Mesodermal cell (in vitro differentiated cells): ENCODE data around the gene THAP6.
"Not testable (repeated sequence)": the region's sequence is repeated elsewhere in the genome, so short reads cannot be mapped to it uniquely, and the experiment has no call there.

ENCODE experiments used
- H3K27ac ChIP-seq: 2 replicates; pipeline ENCODE4 v1.7.0; 2013; ENCODE audit warnings: mild to moderate bottlenecking, low read depth, low read length, moderate library complexity; ENCODE audit not compliant: severe bottlenecking
- H3K36me3 ChIP-seq: 2 replicates; pipeline ENCODE4 v1.7.1; 2013; ENCODE audit warnings: mild to moderate bottlenecking, low read length, moderate library complexity; ENCODE audit not compliant: control insufficient read depth, insufficient read depth
- H3K4me1 ChIP-seq: one replicate; pipeline ENCODE4 v1.7.1; 2013; ENCODE audit warnings: mild to moderate bottlenecking, low read length; ENCODE audit not compliant: insufficient read depth, control insufficient read depth, poor library complexity, severe bottlenecking
- H3K4me3 ChIP-seq: 2 replicates; pipeline ENCODE4 v1.7.0; 2013; ENCODE audit warnings: low read length, control low read depth, mild to moderate bottlenecking; ENCODE audit not compliant: insufficient read depth, poor library complexity, severe bottlenecking; ENCODE audit errors: extremely low read depth
- H3K9me3 ChIP-seq: 2 replicates; pipeline ENCODE4 v1.7.1; 2013; ENCODE audit warnings: mild to moderate bottlenecking, low read length, moderate library complexity; ENCODE audit not compliant: control insufficient read depth
- WGBS, 2 experiments: methylation state at CpG; one replicate each; pipeline ENCODE4 v1.1.5; 2013; ENCODE audit warnings: missing lambda C conversion rate in 2 of 2; ENCODE audit not compliant: insufficient coverage in 2 of 2; 5-methylcytosine and 5-hydroxymethylcytosine counted together

THAP6 gene

DNA sequence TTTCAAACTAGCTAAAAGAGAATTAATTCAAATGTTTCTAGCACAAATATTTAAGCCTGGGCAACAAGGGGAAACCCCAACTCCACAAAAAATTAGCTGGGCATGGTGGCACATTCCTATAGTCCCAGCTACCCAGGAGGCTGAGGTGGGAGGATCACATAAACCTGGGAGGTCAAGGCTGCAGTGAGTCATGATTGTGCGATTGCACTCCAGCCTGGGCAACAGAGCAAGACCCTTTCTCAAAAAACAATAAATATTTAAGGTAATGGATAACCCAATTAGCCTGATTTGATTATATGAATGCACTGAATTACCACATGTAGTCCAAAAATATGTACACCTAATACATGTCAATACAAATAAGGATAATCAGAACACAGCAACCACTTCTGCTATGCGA is 14.4 kb upstream of the THAP6 start:
- Histone ChIP-seq H3K36me3 (peaks cover 43% of the 10 kb centered on the region), H3K9me3 (peaks cover 12% of the 10 kb centered on the region), H3K4me3 (no peak overlapping the region), H3K4me1 (no peaks in the 10 kb centered on the region), H3K27ac (no peak overlapping the region)
- WGBS, 2 experiments, result 80% methylated on average over 1 of the region's 2 CpGs; no CpG with 5 or more reads in 1 of the 2 experiments

DNA sequence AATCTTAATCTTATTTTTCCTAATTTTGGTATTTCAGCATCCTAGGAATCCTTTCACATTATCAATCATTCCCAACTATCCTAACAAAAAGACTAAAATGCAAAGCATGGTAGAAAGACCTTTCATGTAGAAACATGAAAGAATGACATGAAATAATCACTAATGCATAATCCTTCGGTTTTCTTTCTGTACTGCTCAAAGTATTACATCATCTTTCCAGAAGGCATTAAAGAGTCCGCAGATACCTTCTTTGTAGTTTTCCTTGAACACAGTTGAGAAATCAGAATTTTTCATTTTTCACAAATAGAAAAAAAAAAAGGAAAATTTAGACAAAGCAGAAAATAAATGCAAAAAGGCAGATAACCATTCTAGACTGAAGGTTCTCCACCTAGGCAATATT is 11.6 kb upstream of the THAP6 start:
- no peak overlapping the region for H3K27ac ChIP-seq
- H3K4me3 ChIP-seq, result no peak overlapping the region
- peaks cover 12% of the 10 kb centered on the region for H3K9me3 ChIP-seq
- H3K36me3 ChIP-seq, result peaks cover 53% of the 10 kb centered on the region
- H3K4me1 ChIP-seq, result no peaks in the 10 kb centered on the region
- 100% methylated on average over 1 of the region's 2 CpGs; no CpG with 5 or more reads in 1 of the 2 experiments for WGBS, 2 experiments

DNA sequence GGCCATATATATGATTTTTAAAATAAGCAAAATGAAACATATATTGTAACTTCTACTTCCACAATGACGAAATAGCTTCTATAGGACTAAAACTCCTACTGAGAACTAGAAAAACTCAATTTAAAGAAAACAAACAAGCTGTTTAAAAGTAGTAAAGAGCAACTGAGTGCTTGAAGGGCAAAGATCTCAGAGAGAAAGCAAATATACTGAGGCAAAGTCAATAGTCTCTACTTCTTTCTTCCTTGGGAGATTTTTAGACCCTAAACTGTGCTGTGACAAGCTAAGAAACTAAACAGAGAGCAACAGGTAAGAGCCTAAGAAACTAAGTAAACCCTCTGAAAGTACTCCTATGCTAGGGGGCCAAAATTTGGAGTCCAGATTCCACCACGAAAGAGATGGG is 8.6 kb upstream of the THAP6 start:
- Histone ChIP-seq H3K4me3 (no peak overlapping the region), H3K4me1 (no peaks in the 10 kb centered on the region), H3K9me3 (no peaks in the 10 kb centered on the region), H3K27ac (no peak overlapping the region), H3K36me3 (peaks cover 38% of the 10 kb centered on the region)
- WGBS, 2 experiments, result no CpG with 5 or more reads among the region's 2 CpGs

DNA sequence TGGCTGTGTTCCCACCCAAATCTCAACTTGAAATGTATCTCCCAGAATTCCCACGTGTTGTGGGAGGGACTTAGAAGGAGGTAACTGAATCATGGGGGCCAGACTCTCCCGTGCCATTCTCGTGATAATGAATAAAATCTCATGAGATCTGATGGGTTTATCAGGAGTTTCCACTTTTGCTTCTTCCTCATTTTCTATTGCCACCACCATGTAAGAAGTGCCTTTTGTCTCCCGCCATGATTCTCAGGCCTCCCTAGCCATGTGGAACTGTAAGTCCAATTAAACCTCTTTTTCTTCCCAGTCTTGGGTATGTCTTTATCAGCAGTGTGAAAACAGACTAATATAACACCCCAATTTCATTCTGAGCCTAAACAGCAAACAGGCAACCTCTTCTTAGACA is 4.7 kb upstream of the THAP6 start:
- Histone ChIP-seq H3K4me1 (peaks cover 18% of the 10 kb centered on the region), H3K36me3 (peaks cover 15% of the 10 kb centered on the region)
- not testable (repeated sequence) for H3K9me3 ChIP-seq, H3K27ac ChIP-seq, H3K4me3 ChIP-seq
- WGBS, 2 experiments, result 94% methylated on average over 3 of the region's 4 CpGs; no CpG with 5 or more reads in 1 of the 2 experiments

DNA sequence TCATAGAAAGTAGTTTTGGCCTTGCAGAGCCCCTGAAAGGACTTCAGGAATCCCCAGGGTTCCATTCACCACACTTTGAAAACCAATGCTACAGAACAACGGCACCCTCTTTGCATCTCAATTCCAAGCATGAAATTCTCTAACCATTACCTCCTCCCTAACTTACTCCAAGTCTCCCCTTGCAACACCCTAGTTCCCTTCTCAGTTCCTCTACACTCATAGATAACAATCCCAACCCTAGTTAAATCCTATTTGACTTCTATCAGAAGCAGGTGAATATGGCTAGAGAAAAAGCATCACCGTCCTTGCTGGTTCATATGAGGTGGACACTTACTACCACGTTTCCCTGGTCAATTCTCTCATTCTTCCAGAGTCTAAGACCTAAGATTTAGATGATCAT is 2.4 kb upstream of the THAP6 start:
- WGBS, 2 experiments, result 19 to 43% methylated on average over 3 of the region's 3 CpGs
- Histone ChIP-seq H3K4me1 (peaks cover 18% of the 10 kb centered on the region), H3K27ac (peak overlapping the region; percentile 93), H3K9me3 (no peaks in the 10 kb centered on the region), H3K4me3 (peak overlapping the region; percentile 73), H3K36me3 (peaks cover 8% of the 10 kb centered on the region)

DNA sequence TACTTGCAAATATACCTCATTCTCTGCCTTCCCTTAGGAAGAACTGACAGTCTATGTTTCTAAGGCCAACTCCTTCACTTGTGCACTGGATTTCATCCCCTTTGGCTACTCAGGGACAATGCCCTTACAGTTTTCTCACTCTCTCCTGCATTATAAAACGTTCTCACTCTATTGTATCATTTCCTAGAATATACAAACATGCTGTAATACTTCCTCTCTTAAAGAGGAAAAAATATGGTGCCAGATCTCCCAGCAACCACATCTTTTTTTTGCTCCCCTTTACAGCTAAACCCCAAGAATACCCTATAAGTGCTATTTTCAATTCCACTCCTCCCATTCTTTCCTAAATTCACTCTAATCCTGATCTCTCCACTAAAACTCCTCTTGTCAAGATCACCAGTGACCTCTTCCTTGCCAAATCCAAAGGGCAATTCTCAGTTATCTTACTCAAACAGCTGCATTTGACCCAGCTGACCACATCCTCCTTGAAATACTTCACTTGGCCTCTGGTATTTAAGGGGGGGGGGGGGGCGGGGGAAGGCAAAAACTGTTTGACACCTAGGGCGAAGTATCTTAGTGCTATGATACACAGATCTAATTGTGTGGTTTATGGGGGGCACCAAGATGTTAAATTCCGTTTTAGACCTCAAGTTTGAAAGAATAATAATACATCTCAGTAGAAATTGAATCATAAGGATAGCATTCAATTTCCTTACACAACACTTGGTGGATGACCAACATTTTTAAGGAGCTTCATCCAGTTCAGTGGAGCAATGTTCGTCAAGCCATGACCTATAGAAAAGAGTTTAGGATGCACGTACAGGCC is 1.7 kb upstream of the THAP6 start:
- peak overlapping the region; percentile 93 for H3K27ac ChIP-seq
- H3K9me3 ChIP-seq, result no peaks in the 10 kb centered on the region
- 29% methylated on average over 3 of the region's 6 CpGs; no CpG with 5 or more reads in 1 of the 2 experiments for WGBS, 2 experiments
- peak overlapping the region; percentile 73 for H3K4me3 ChIP-seq
- H3K36me3 ChIP-seq, result peaks cover 14% of the 10 kb centered on the region
- peaks cover 18% of the 10 kb centered on the region for H3K4me1 ChIP-seq

DNA sequence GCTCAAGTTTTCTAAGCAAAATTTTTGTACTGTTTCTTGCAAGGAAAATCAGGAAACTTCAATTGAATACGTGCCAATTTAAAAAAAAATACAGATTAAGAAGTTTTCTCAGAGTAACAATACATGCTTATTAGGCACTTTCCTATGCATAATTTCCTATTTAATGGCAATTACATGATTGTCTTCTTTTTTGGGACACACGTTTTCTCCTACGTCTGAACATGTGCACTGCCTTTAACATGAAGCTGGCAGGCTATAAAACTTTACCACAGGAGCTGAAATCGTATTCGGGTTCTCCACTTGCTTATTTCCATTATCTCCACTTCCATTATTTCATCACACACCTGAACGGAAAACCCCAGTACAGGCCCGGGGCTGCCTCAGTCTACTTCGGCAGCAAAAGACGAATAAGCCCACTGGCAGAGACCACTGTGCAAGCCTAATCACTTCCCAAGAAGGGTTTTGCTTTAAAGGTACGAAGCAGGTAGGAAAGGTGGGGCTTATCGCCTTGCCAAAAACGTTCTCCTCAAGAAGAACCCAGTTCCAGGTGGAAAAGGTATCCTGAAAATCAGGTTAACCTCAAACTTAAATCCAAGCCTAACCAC is 645 bp upstream of the THAP6 start:
- Histone ChIP-seq H3K4me3 (peak overlapping the region; percentile 73), H3K36me3 (peaks cover 17% of the 10 kb centered on the region), H3K4me1 (peaks cover 18% of the 10 kb centered on the region), H3K9me3 (no peaks in the 10 kb centered on the region), H3K27ac (peak overlapping the region; percentile 93)
- WGBS, 2 experiments, result 3 to 9% methylated on average over 9 of the region's 12 CpGs

DNA sequence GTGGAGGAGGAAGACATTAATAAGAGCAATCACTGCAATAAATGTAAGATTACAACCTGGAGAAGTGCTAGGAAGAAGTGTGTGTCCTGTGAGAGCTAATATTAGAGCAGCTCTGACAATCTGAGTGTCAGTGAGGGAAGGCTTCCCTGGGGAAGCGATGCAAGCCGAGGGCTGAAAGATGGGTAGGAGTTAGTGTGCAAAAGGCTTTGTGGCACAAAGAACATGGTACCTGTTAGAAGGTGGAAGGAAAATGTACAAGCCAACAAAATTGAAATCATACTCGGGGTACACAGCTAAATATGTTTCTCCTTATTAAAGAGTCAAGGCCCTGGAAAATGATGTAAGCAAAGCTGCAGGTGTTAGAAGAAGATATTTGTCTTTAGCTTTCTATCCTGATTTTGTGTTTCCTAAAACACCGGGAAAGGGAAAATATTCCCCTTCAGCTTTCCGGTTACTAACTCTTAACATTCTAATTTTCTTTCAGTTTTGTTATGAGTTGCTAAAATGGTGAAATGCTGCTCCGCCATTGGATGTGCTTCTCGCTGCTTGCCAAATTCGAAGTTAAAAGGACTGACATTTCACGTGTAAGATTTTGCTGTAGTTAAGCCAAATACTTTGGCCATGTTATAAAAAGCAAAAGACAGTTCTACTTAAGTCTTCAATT is 808 bp downstream of the THAP6 start:
- peak overlapping the region; percentile 93 for H3K27ac ChIP-seq
- H3K36me3 ChIP-seq, result peaks cover 18% of the 10 kb centered on the region
- H3K4me3 ChIP-seq, result peak overlapping the region; percentile 73
- H3K9me3 ChIP-seq, result no peaks in the 10 kb centered on the region
- peaks cover 18% of the 10 kb centered on the region for H3K4me1 ChIP-seq
- 78 to 79% methylated on average over 5 to 6 of the region's 9 CpGs for WGBS, 2 experiments

DNA sequence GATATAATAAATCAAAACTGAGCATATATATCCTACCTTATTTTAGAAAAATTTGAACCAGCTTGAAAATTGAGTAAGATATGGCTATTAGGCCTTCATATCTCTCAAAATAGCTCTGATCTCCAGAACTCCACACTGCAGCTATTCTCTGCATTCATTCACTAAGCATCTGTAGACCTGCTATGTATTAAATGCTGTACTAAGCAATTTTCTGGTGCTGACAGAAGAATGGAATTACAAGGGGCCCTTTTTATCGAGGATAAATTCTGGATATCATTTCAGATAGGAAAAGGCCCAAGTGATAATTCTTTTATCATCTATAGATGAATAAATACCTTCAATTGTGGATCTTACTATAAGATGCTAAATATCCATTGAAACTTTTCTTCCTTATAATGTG is 1.9 kb downstream of the THAP6 start:
- H3K4me1 ChIP-seq, result peaks cover 18% of the 10 kb centered on the region
- H3K4me3 ChIP-seq, result no peak overlapping the region
- H3K27ac ChIP-seq, result no peak overlapping the region
- H3K9me3 ChIP-seq, result no peaks in the 10 kb centered on the region
- H3K36me3 ChIP-seq, result peaks cover 18% of the 10 kb centered on the region
- no CpG with 5 or more reads among the region's 1 CpG for WGBS, 2 experiments

DNA sequence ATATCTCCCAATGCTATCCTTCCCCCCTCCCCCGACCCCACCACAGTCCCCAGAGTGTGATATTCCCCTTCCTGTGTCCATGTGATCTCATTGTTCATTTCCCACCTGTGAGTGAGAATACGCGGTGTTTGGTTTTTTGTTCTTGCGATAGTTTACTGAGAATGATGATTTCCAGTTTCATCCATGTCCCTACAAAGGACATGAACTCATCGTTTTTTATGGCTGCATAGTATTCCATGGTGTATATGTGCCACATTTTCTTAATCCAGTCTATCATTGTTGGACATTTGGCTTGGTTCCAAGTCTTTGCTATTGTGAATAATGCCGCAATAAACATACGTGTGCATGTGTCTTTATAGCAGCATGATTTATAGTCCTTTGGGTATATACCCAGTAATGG is 5.2 kb downstream of the THAP6 start:
- H3K36me3 ChIP-seq, result peaks cover 24% of the 10 kb centered on the region
- H3K4me1 ChIP-seq, H3K9me3 ChIP-seq, H3K27ac ChIP-seq, H3K4me3 ChIP-seq: not testable (repeated sequence)
- WGBS, 2 experiments, result no CpG with 5 or more reads among the region's 7 CpGs
